HEK293 (cell line): Measurements from ENCODE around the gene MPC1.
"Not testable (repeated sequence)": the region's sequence is repeated elsewhere in the genome, so short reads cannot be mapped to it uniquely, and the experiment has no call there.

Source experiments
- CTCF ChIA-PET: fragments of 350-600 bp; formaldehyde crosslinking; extraction: SDS; loops from one replicate; lab custom pipeline; 2021; ENCODE audit warnings: antibody characterized with exemption; lab: Yijun Ruan, JAX
- POLR2A ChIA-PET: fragments of 300-600 bp; formaldehyde crosslinking; extraction: SDS; loops from one replicate; lab custom pipeline; 2020; ENCODE audit warnings: antibody characterized with exemption, inconsistent platforms; lab: Yijun Ruan, JAX
- H3K27ac ChIP-seq: fragments of 200-500 bp; sonication (Bioruptor generic); 2 replicates; pipeline ENCODE4 v1.5.1; 2014; ENCODE audit warnings: low read depth, low read length, control low read depth, inconsistent platforms; ENCODE audit errors: extremely low read depth
- H3K36me3 ChIP-seq, 2 experiments: fragments of 200-500 bp in 1 of 2; sonication (Bioruptor generic) in 1 of 2; 1 replicate in 1 of 2; 2 replicates in 1 of 2; pipeline ENCODE4 v1.5.1; 2014 to 2017; ENCODE audit warnings: inconsistent platforms in 2 of 2, low read length in 2 of 2; ENCODE audit not compliant: control insufficient read depth in 2 of 2, insufficient read depth in 1 of 2
- H3K4me1 ChIP-seq: fragments of 200-500 bp; sonication (Bioruptor generic); 2 replicates; pipeline ENCODE4 v1.5.1; 2014; ENCODE audit warnings: mild to moderate bottlenecking, low read length, inconsistent platforms; ENCODE audit not compliant: control insufficient read depth, insufficient read depth
- H3K4me3 ChIP-seq: 2 replicates; pipeline ENCODE4 v1.5.1; 2011; ENCODE audit warnings: low read depth, mild to moderate bottlenecking, control low read depth, low read length, moderate library complexity
- H3K9me3 ChIP-seq: fragments of 200-500 bp; sonication (Bioruptor generic); 2 replicates; pipeline ENCODE4 v1.5.1; 2014; ENCODE audit warnings: low read depth, low read length, inconsistent platforms; ENCODE audit not compliant: control insufficient read depth, insufficient read depth
- FEZF1 ChIP-seq: fragments of 450-650 bp; formaldehyde crosslinking; IDR thresholded peaks from 2 replicates; pipeline ENCODE4 v1.5.1; 2016; ENCODE audit warnings: missing biosample characterization, missing genetic modification characterization
- GLI2 ChIP-seq: fragments of 450-650 bp; formaldehyde crosslinking; IDR thresholded peaks from 2 replicates; pipeline ENCODE4; 2017; ENCODE audit warnings: missing biosample characterization, missing genetic modification characterization, low read depth, borderline replicate concordance
- GLIS1 ChIP-seq: fragments of 450-650 bp; formaldehyde crosslinking; IDR thresholded peaks from 2 replicates; pipeline ENCODE4 v1.5.1; 2016; ENCODE audit warnings: missing biosample characterization, missing genetic modification characterization
- IKZF3 ChIP-seq: fragments of 450-650 bp; IDR thresholded peaks from 2 replicates; pipeline ENCODE4 v1.5.0; 2018; ENCODE audit warnings: missing biosample characterization, mild to moderate bottlenecking, missing genetic modification characterization, moderate library complexity
- KLF1 ChIP-seq: fragments of 450-650 bp; formaldehyde crosslinking; IDR thresholded peaks from 2 replicates; pipeline ENCODE4 v1.5.1; 2016; ENCODE audit warnings: missing biosample characterization, missing genetic modification characterization
- KLF9 ChIP-seq: fragments of 450-650 bp; formaldehyde crosslinking; IDR thresholded peaks from 2 replicates; pipeline ENCODE4 v1.5.1; 2016; ENCODE audit warnings: missing biosample characterization, missing genetic modification characterization, low read depth
- MYNN ChIP-seq: fragments of 450-650 bp; formaldehyde crosslinking; IDR thresholded peaks from 2 replicates; pipeline ENCODE4 v1.5.1; 2016; ENCODE audit warnings: missing biosample characterization, missing genetic modification characterization, borderline replicate concordance
- SALL2 ChIP-seq: fragments of 450-650 bp; formaldehyde crosslinking; IDR thresholded peaks from 2 replicates; pipeline ENCODE4 v1.5.0; 2017; ENCODE audit warnings: missing biosample characterization, mild to moderate bottlenecking, missing genetic modification characterization, borderline replicate concordance
- ZEB2 ChIP-seq: fragments of 450-650 bp; formaldehyde crosslinking; IDR thresholded peaks from 2 replicates; pipeline ENCODE4 v1.5.1; 2016; ENCODE audit warnings: missing biosample characterization, missing genetic modification characterization
- ZIC2 ChIP-seq: fragments of 450-650 bp; formaldehyde crosslinking; IDR thresholded peaks from 2 replicates; pipeline ENCODE4 v1.5.1; 2016; ENCODE audit warnings: missing biosample characterization, missing genetic modification characterization
- ZNF10 ChIP-seq: fragments of 450-650 bp; formaldehyde crosslinking; IDR thresholded peaks from 2 replicates; pipeline ENCODE4 v1.5.1; 2017; ENCODE audit warnings: missing biosample characterization, missing genetic modification characterization
- ZNF112 ChIP-seq: fragments of 450-650 bp; formaldehyde crosslinking; IDR thresholded peaks from 2 replicates; pipeline ENCODE4 v1.5.0; 2017; ENCODE audit warnings: missing biosample characterization, missing genetic modification characterization
- ZNF121 ChIP-seq: fragments of 450-650 bp; formaldehyde crosslinking; IDR thresholded peaks from 2 replicates; pipeline ENCODE4 v1.5.1; 2016; ENCODE audit warnings: missing biosample characterization, missing genetic modification characterization
- ZNF335 ChIP-seq: fragments of 450-650 bp; formaldehyde crosslinking; conservative IDR thresholded peaks from 2 replicates; pipeline ENCODE4 v1.5.1; 2016; ENCODE audit warnings: missing biosample characterization, missing genetic modification characterization
- ZNF354C ChIP-seq: fragments of 450-650 bp; formaldehyde crosslinking; IDR thresholded peaks from 2 replicates; pipeline ENCODE4 v1.5.1; 2016; ENCODE audit warnings: missing biosample characterization, missing genetic modification characterization, low read depth, borderline replicate concordance
- ZNF362 ChIP-seq: fragments of 450-650 bp; formaldehyde crosslinking; IDR thresholded peaks from 2 replicates; pipeline ENCODE4 v1.5.1; 2016; ENCODE audit warnings: missing biosample characterization, missing genetic modification characterization
- ZNF473 ChIP-seq: fragments of 450-650 bp; formaldehyde crosslinking; IDR thresholded peaks from 2 replicates; pipeline ENCODE4 v1.5.1; 2017; ENCODE audit warnings: missing biosample characterization, missing genetic modification characterization
- ZNF544 ChIP-seq: fragments of 450-650 bp; formaldehyde crosslinking; IDR thresholded peaks from 2 replicates; pipeline ENCODE4 v1.5.0; 2017; ENCODE audit warnings: missing biosample characterization, missing genetic modification characterization
- ZNF558 ChIP-seq: fragments of 450-650 bp; formaldehyde crosslinking; IDR thresholded peaks from 2 replicates; pipeline ENCODE4 v1.5.1; 2016; ENCODE audit warnings: missing biosample characterization, missing genetic modification characterization
- ZNF561 ChIP-seq: fragments of 450-650 bp; IDR thresholded peaks from 2 replicates; pipeline ENCODE4 v1.5.1; 2018; ENCODE audit warnings: missing biosample characterization, missing genetic modification characterization, borderline replicate concordance
- ZNF580 ChIP-seq: fragments of 450-650 bp; formaldehyde crosslinking; IDR thresholded peaks from 2 replicates; pipeline ENCODE4 v1.5.1; 2016; ENCODE audit warnings: missing biosample characterization, missing genetic modification characterization
- ZNF660 ChIP-seq: fragments of 450-650 bp; IDR thresholded peaks from 2 replicates; pipeline ENCODE4 v1.5.1; 2018; ENCODE audit warnings: missing biosample characterization, mild to moderate bottlenecking, missing genetic modification characterization
- ZNF670 ChIP-seq: fragments of 450-650 bp; formaldehyde crosslinking; IDR thresholded peaks from 2 replicates; pipeline ENCODE4 v1.5.1; 2016; ENCODE audit warnings: missing biosample characterization, missing genetic modification characterization, low read depth
- ZNF707 ChIP-seq: fragments of 450-650 bp; formaldehyde crosslinking; IDR thresholded peaks from 2 replicates; pipeline ENCODE4 v1.5.1; 2016; ENCODE audit warnings: missing biosample characterization, missing genetic modification characterization
- ZNF76 ChIP-seq: fragments of 450-650 bp; formaldehyde crosslinking; IDR thresholded peaks from 2 replicates; pipeline ENCODE4; 2016; ENCODE audit warnings: low read depth, missing biosample characterization, missing genetic modification characterization, borderline replicate concordance
- TF ChIP-seq, protein P1 (sequence below): fragments of 450-650 bp; formaldehyde crosslinking; IDR thresholded peaks from 2 replicates; pipeline ENCODE4 v1.5.1; 2016; ENCODE audit warnings: missing biosample characterization, missing genetic modification characterization, low read depth

MPC1 gene

GRCh38 chr6:166386111-166386510 is 3.4 kb upstream of the MPC1 start:
- Histone ChIP-seq H3K36me3 (no peaks in the 10 kb centered on the region), H3K27ac (no peak overlapping the region), H3K4me3 (no peak overlapping the region), H3K9me3 (no peaks in the 10 kb centered on the region), H3K4me1 (0 out of 2 replicates have a peak, but pooled peaks cover 2% of the 10 kb centered on the region)
- TF ChIP-seq MYNN = no peak
- no peak for TF ChIP-seq ZNF544 (tag by site-specific recombination)
- no peak for TF ChIP-seq ZNF561 (tag by site-specific recombination)
- TF ChIP-seq ZNF362 (tag by site-specific recombination) = no peak
- no peak for TF ChIP-seq SALL2 (tag by site-specific recombination)
- TF ChIP-seq ZNF558 (tag by site-specific recombination) = no peak
- TF ChIP-seq KLF9 = no peak
- no peak for TF ChIP-seq ZNF354C (tag by site-specific recombination)
- no peak for TF ChIP-seq ZNF112 (tag by site-specific recombination)
- no peak for TF ChIP-seq ZIC2 (tag by site-specific recombination)
- TF ChIP-seq IKZF3 (tag by site-specific recombination) = no peak
- no peak for TF ChIP-seq ZNF473
- TF ChIP-seq ZNF670 (tag by site-specific recombination) = no peak
- TF ChIP-seq, protein P1, sequence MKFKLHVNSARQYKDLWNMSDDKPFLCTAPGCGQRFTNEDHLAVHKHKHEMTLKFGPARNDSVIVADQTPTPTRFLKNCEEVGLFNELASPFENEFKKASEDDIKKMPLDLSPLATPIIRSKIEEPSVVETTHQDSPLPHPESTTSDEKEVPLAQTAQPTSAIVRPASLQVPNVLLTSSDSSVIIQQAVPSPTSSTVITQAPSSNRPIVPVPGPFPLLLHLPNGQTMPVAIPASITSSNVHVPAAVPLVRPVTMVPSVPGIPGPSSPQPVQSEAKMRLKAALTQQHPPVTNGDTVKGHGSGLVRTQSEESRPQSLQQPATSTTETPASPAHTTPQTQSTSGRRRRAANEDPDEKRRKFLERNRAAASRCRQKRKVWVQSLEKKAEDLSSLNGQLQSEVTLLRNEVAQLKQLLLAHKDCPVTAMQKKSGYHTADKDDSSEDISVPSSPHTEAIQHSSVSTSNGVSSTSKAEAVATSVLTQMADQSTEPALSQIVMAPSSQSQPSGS = no peak
- no peak for TF ChIP-seq ZNF10 (tag by site-specific recombination)
- no peak for TF ChIP-seq GLI2
- TF ChIP-seq ZNF707 (tag by site-specific recombination) = no peak
- TF ChIP-seq ZNF76 (tag by site-specific recombination) = no peak
- no peak for TF ChIP-seq ZNF660 (tag by site-specific recombination)
- ChIA-PET CTCF (interaction anchor here (0.6 to 1.9 kb wide), 2 partner anchors 17 to 29 kb away, joined by 3 read pairs; no protein-coding TSS in a partner anchor), POLR2A (no interaction called here)

GRCh38 chr6:166383802-166384363 is 1.1 kb upstream of the MPC1 start:
- POLR2A ChIA-PET = interaction anchor here (0.8 to 1.2 kb wide), 3 partner anchors 17 to 244 kb away, joined by 4 read pairs; no protein-coding TSS in a partner anchor
- Histone ChIP-seq H3K27ac (peak overlapping the region; percentile 69; the same call in 1 of the 2 replicates), H3K4me3 (peak overlapping the region; percentile 73)
- not testable (repeated sequence) for H3K36me3 ChIP-seq, H3K9me3 ChIP-seq, H3K4me1 ChIP-seq
- CTCF ChIA-PET = interaction anchor here (1.0 to 2.0 kb wide), 4 partner anchors 9 to 108 kb away, joined by 3 to 10 read pairs (median 5); no protein-coding TSS in a partner anchor
- TF ChIP-seq ZNF121 (peak; percentile 99), ZNF335 (peak; percentile 49), KLF1 (tag by site-specific recombination) (peak; percentile 46; the same call in 1 of the 2 replicates), ZEB2 (tag by site-specific recombination) (peak; percentile 26; the same call in 1 of the 2 replicates), GLIS1 (tag by site-specific recombination) (peak; percentile 16; the same call in 1 of the 2 replicates), ZNF580 (0 out of 2 replicates have a peak, but pooled peaks have one; percentile 18), FEZF1 (tag by site-specific recombination) (peak; percentile 68)
- TF ChIP-seq, all 188 proteins: peak for 7; not testable (repeated sequence) for 181
